OCI-LY3 (cell line): ENCODE data around the gene SATB2.

Source experiments
- EZH2phosphoT487 ChIP-seq: fragments of 200-600 bp; shearing (Covaris generic); IDR thresholded peaks from 2 replicates; pipeline ENCODE4 v1.6.1; 2018; ENCODE audit warnings: antibody characterized with exemption, mixed run types, low read depth
- TF ChIP-seq, protein P1 (sequence below): fragments of 200-600, 300-600 bp; sonication (generic); IDR thresholded peaks from 2 replicates; pipeline ENCODE4 v1.5.1; 2014; ENCODE audit warnings: antibody characterized with exemption, low read length, low read depth

GRCh38 chr2:199335502-199335901, 122.2 kb downstream of the SATB2 start:
- TF ChIP-seq, protein P1, sequence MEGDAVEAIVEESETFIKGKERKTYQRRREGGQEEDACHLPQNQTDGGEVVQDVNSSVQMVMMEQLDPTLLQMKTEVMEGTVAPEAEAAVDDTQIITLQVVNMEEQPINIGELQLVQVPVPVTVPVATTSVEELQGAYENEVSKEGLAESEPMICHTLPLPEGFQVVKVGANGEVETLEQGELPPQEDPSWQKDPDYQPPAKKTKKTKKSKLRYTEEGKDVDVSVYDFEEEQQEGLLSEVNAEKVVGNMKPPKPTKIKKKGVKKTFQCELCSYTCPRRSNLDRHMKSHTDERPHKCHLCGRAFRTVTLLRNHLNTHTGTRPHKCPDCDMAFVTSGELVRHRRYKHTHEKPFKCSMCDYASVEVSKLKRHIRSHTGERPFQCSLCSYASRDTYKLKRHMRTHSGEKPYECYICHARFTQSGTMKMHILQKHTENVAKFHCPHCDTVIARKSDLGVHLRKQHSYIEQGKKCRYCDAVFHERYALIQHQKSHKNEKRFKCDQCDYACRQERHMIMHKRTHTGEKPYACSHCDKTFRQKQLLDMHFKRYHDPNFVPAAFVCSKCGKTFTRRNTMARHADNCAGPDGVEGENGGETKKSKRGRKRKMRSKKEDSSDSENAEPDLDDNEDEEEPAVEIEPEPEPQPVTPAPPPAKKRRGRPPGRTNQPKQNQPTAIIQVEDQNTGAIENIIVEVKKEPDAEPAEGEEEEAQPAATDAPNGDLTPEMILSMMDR: no peak
- TF ChIP-seq EZH2phosphoT487: no peak
